Fibroblast of skin of abdomen (primary cell): ENCODE measurements around the gene GALR3. TPM values are rescaled to one million over a fixed set of nuclear protein-coding genes. Genes with fewer than 3 reads are reported as not detected.
A peak's percentile ranks its signal among the peaks of the same experiment; 100 is the strongest.
"Not testable (repeated sequence)": the region's sequence is repeated elsewhere in the genome, so short reads cannot be mapped to it uniquely, and the experiment has no call there.

Source experiments
- DNase-seq: peaks from one replicate; pipeline ENCODE4 v3.0.0-alpha.2; 2013
- polyA plus RNA-seq, 2 experiments: library from polyadenylated mRNA; unstranded; fragments of 120-200 nt; gene quantifications; one replicate each; pipeline ENCODE4 v1.2.1, GENCODE V29; 2013; ENCODE audit not compliant: insufficient read length in 2 of 2

Gene GALR3, protein sequence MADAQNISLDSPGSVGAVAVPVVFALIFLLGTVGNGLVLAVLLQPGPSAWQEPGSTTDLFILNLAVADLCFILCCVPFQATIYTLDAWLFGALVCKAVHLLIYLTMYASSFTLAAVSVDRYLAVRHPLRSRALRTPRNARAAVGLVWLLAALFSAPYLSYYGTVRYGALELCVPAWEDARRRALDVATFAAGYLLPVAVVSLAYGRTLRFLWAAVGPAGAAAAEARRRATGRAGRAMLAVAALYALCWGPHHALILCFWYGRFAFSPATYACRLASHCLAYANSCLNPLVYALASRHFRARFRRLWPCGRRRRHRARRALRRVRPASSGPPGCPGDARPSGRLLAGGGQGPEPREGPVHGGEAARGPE
- polyA plus RNA-seq (2013, experiment 1 of 2; ENCODE audit: insufficient read length): not detected
- polyA plus RNA-seq (2013, experiment 2 of 2; ENCODE audit: insufficient read length): not detected

DNA sequence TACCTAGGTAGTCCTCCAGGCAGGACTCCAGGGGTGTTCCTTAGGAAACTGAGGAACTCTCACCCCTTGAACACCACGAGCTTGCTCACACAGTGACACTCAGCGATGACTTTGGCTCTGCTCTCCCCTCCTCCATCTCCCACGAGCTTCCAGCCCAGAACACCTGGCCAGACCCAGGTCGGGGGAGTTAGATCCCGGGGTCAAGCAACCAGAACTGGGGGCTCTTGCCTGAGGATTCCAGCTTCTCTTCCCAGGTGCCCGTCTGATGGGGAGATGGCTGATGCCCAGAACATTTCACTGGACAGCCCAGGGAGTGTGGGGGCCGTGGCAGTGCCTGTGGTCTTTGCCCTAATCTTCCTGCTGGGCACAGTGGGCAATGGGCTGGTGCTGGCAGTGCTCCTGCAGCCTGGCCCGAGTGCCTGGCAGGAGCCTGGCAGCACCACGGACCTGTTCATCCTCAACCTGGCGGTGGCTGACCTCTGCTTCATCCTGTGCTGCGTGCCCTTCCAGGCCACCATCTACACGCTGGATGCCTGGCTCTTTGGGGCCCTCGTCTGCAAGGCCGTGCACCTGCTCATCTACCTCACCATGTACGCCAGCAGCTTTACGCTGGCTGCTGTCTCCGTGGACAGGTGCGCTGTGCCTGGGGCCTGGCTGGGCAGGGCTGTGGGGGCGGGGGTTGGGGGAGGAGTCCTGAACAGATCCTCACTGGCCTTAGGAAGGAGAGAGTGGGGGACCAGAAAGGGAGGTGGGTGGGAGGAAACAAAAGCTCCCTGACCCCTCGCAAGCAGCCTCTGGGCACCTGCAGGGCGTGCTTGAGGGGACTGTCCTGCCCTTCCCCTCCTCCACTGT is at the start of gene GALR3:
Gene GALR3, plus strand, starts transcription at position 249 of the 852 bp plus-strand sequence. Its CDS starts 25 bp downstream, at position 274.
- no peak for DNase-seq

- no peak for DNase-seq
Measured at GRCh38 chr22:37774728-37775127, 48.5 kb upstream of the GALR3 start.

DNA sequence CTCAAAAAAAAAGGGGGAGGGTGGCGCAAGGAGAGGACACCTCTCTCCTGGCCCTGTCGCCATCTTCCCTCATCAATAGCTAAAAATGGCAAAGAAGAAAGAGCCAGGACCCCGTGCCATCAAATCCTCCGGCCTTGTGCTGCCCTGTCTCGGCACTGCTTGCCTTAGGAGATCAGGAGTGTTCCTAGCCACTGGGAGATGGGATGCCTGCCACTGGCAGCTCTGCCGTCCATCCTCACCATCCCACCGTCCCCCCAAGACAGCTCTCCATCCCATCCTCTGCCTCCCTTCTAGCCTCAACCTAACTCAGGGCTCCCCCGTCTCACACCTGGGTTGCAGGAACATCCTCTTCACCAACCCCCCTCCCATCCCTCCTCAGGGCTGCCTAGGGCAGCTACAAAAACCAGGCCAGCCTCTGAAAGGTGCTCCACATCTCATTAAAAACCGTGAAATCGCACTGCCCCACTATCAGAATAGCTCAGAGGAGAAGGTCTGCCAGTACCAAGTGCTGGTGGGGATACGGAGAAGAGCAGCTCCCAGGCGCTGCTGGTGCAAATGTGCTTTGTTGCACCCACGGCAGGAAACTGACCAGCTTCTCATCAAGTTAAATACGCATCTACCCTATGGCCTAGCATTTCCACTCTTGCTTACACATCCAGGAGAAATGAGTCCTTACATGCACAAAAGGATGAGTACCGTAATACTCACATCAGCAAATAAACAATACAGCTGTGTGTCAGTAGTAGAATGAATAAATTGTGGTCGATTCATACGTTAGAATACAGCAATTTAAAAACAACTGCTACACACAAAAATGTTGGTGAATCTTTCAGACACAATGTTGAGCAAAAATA is 47.2 kb upstream of the GALR3 start:
- peak; percentile 49 for DNase-seq

DNA sequence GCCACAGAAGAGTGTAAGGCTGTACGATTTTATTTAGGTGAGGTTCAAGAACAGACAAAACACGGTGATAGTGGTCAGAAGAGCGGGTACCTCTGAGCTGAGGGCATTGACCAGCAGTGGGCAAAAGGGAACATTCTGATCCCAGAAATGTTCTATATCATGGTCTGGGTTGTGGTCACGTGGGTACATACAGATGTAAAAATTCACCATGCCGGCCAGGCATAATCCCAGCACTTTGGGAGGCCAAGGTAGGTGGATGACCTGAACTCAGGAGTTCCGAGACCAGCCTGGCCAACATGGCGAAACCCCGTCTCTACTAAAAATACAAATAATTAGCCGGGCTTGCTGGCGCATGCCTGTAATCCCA is 46.6 kb upstream of the GALR3 start:
- DNase-seq: no peak

DNA sequence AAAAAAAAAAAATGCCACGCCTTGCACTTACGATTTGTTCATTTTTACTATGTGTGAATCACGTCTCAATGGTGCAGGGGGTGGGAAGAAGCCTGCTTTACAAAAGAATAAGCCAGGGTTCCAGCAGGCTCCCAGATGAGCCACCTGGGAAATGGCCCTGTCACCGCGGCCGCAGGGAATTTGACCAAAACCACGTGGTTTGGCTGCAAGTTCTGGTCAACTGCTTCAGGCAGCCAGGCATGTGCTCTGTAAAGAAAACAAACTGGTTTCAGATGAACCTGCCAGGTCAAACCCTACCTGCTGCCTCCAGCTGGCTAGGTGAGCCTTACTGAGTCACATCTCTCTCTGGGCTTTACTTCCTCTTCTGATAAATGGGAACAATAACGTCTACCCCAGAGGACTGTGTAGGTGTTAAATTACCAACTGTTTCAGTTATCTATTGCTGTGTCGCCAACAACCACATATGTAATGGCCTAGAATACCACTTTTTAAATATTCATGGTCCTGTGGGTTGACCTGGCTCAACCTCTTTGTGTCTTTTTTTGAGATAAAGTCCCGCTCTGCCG is 46.0 kb upstream of the GALR3 start:
- DNase-seq: peak; percentile 69

DNA sequence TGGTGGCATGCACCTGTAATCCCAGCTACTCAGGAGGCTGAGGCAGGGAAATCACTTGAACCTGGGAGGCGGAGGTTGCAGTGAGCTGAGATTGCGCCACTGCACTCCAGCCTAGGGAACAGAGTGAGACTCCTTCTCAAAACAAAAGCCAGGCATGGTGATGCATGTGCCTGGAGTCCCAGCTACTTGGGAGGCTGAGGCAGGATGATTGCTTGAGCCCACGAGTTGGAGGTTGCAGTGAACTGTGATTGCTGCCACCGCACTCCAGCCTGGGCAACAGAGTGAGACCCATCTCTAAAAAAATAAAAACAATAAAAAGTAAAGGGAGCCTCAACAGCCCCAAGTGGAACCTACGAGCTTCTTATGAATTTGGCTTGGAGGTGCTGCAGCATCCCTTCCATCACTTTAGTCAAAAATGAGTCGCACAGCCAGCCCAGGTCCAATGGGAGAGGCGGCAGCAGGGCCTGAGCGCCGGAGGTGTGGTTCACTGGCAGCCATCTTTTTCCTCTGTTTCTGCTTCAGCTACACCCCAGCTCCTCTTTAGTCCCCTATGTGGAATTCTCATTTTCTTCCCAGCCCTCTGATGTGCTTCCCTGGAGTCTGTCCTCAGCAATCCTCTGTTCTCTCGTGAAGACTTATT is 44.7 kb upstream of the GALR3 start:
- DNase-seq: no peak

DNA sequence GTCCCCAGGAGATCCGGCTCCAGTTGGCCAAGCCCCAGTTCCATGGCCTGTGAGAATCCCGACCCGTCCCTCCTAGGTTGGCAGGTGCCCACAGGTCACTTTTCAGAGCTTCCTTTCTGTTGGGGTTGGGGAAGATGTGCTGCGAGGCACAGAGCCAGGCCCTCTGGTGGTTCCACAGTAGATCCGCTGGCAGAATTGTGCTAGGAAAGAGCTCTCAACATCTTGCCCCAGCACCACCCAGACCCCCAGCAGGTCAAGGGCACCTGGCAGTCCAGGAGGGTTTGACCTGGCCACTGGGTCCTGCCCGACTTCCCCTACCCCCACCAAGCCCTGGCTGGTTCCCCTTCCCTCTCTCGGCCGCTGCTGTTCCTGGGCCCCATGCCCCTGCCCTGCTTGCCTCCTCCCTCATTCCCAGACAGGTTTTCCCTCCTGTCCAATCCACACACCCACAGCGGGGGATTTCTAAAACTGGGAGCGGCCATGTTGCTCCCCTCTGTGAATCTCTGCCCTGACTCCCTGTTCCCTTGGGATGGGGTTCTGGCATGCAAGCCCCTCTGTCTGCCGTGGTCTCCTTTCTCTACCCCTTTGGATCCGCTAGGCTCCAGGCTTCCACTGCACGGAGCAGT is 41.6 kb upstream of the GALR3 start:
- no peak for DNase-seq

DNA sequence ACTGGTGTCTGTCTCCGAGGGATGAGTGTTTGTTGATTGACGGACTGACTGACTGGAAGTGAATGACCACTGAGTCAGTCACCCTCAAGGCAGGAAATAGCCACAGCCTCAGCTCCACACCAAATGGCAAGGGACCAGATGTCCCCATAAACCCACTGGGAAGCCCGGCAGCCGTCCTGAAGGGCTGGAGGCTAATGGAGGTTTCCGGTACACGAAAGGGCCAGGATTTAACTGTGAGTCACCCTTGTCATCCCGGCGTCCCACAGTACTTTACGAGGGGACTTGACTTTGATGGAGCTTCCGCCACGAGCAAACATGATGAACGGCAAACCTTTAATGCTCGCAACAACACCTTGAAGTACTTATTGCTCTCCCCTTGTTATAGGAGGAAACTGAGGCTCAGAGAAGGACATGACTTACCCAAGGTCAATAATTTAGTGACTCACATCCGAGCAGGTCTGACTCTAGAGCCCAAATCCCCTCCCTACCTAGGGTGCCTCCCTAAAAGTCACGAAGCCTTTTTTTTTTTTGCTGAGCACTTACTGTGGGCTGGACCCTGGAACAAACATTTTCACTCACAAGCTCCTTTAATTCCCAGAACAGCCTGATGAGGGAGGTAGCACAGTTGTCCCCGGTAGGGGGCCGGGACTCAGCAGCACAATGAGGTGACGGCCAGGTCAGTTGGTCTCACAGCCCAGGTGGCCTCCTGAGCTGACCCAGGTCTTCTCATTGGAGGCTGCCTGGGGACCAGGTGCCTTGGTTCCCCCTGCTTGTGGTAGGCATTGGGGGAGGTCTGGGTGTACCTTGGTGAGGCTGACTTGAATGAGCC is 40.6 kb upstream of the GALR3 start:
- DNase-seq: no peak

DNA sequence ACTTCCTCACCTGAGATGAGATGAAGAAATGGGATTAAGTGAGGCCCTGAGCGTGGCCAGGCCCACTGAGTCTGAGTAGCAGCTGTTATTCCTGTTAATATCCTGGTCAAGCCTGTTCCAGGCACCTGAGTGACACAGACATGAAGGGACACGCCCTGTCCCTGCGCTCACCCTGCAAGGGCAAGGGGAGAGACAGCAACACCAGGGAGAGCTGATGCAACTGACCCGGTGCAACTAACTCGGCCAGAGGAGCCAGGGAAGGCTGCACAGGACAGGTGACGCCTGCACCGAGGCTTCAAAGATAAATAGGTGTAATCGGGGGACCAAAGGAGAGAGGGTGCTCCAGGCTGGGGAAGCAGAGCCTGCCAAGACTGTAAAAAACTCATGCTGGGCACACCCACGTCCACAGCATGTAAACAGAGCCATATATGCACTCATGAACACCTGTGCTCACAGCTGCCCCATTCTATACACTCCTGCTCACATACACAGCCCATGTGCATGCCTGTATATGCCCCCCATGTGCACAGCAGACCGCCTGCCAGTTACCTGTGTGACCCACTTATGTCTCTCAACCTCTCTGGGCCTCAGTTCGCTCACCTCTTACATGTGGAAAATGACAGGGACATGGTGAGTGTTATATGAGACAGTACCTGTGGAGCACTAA is 38.2 kb upstream of the GALR3 start:
- no peak for DNase-seq

DNA sequence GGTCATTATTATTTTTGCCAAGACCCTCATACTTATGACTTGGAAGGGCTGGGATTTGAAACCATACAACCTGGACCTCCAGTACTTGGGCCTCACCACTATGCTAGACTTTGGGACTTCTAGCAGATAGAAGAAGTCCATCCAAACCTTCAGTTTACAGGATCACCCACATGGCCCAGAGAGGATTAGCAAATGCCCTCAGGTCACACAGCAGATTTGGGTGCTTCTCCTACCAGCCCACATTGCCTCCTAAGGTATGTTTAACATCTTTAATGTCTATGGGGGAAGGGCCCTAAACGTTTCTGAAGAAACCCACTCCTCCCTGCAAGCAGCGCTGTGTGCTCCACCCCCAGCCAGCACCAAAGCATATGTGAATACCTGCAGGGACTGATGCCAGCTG is 32.9 kb upstream of the GALR3 start:
- DNase-seq: no peak

- DNase-seq: no peak
Measured at GRCh38 chr22:37792494-37792893, 30.7 kb upstream of the GALR3 start.

DNA sequence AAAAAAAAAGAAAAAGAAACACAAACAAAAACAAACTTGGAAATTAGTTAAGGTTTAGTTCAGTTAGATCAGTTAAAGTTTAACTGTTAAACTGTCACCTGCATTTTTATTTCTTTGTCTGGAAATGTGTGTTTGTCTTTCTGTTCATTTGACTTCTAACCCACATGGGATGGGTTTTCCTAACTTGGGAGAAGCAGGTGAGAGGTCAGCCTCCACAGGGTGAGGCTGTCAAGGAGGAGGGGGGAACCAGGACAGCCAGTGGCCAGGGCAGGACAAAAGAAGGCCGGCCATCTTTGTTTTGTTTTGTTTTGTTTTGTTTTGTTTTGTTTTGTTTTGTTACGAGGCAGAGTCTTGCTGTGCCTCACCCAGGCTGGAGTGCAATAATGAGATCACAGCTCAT is 28.8 kb upstream of the GALR3 start:
- no peak for DNase-seq

DNA sequence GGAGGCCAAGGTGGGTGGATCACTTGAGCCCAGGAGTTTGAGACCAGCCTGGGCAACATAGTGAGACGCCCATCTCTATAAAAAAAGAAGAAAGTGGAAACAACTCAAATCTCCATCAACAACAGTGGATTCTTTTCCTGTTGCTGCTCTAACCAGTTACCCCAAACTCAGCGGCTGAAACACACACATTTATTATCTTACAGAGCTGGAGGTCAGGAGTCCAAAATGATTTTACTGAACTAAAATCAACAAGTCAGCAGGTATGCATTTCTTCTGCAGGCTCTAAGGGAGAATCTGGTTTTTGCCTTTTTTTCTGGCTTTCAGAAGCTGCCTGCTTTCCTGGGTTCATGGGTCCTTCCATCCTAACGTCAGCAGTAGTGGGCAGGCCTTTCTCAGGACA is 27.1 kb upstream of the GALR3 start:
- no peak for DNase-seq

DNA sequence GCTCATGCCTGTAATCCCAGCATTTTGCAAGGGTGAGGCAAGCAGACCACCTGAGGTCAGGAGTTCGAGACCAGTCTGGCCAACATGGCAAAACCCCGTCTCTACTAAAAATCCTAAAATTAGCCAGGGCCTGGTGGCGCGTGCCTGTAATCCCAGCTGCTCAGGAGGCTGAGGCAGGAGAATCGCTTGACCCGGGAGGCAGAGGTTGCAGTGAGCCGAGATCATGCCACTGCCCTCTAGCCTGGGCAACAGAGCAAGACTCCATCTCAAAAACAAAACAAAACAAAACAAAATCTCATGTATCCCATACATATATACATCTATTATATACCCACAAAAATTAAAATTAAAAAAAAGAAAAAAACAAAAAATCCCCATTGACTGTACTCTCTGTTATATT is 25.9 kb upstream of the GALR3 start:
- DNase-seq: not testable (repeated sequence)

- no peak for DNase-seq
Measured at GRCh38 chr22:37797874-37798500, 25.2 kb upstream of the GALR3 start.

GRCh38 chr22:37799979-37800378 is 23.2 kb upstream of the GALR3 start:
- not testable (repeated sequence) for DNase-seq

DNA sequence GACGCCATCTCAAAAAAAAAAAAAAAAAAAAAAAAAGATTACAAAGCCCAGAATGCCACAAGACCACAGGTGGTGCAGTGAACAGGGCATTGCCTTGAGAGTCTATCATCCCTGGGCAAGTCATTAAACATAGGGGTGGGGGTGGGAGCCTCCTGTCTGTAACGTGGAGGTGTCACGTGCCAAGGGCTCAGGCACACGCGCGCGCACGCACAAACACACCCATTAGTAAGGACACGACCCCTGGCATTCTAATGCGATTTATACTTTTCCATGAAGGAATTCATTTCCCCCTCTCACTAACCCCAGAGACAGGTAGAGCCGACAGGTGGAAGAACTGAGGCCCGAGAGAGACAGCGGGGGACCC is 21.3 kb upstream of the GALR3 start:
- no peak for DNase-seq

DNA sequence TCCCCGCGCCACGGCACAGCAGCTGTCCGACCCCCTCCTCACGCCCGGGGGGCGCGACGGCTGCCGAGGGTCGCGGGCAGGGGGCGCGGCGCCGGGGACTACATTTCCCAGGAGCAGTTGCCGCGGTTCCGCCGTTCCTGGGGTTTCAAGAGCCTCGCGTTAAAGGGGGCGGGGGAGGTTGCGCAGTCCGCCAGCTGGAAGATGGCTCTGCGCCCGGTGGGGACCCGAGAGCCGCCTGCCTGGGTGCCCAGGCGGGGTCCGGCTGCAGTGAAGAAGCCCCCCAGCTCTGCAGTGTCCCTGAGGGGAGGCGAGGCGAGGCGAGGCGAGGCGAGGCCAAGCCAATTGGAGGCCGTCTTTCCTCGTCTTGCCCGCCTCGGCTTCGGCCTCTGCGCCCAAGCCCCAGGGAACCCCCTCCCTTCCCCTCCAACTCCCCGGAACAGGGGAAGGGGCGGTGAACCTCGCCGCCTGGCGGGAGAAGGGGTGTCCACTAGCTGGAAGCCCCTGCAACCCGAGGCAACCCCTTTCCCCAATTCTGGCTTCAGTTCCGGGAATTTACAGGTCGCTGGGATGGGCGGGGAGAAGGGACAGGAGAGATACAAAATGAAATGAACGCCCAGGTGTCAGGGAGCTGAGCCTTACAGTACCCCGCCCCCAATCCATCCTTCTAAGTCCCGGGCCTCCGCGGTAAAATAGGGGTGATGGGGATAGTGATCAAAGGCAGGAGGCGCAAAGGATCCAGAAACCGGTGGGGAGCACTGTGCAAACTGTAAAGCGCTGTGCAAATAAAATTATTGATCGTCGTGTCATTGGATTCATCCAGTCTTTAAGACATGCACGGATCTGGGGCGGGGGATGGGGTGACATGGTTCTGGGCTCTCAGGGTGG is 20.6 kb upstream of the GALR3 start:
- DNase-seq: peak; percentile 53
